CD4-positive, alpha-beta T cell (primary cell): ENCODE data around the gene PAN2. TPM values are rescaled to one million over a fixed set of nuclear protein-coding genes. Genes with fewer than 3 reads are reported as not detected.
A peak's percentile ranks its signal among the peaks of the same experiment; 100 is the strongest.

Source experiments
- ATAC-seq: fragments of 200-7000 bp; cut with Tn5 transposase; one replicate; pipeline ENCODE4 v1.10.0; 2022; ENCODE audit warnings: mild to moderate bottlenecking; ENCODE audit not compliant: poor library complexity
- CTCF ChIA-PET: fragments of 350-600 bp; sonication (Branson Sonifier 250); formaldehyde crosslinking; loops from one replicate; lab custom pipeline; 2021; ENCODE audit warnings: antibody characterized with exemption, inconsistent platforms; lab: Charles Lee
- POLR2A ChIA-PET: fragments of 350-600 bp; sonication (Branson Sonifier 250); formaldehyde crosslinking; loops from one replicate; lab custom pipeline; 2021; ENCODE audit warnings: antibody characterized with exemption, inconsistent platforms; lab: Charles Lee
- DNase-seq, 14 experiments: peaks; one replicate each; pipeline ENCODE4 v3.0.0-alpha.2; 2013 to 2020; ENCODE audit warnings: mixed read lengths in 2 of 14
- H3K27ac ChIP-seq, 2 donors: one replicate each; pipeline versions ENCODE4 v1.5.1 to v1.7.0; 2013; ENCODE audit warnings: low read length in 2 of 2, low read depth in 1 of 2, mild to moderate bottlenecking in 1 of 2
- H3K27me3 ChIP-seq, 2 experiments: 1 replicate in 1 of 2; 2 replicates in 1 of 2; pipeline versions ENCODE4 v1.6.1 to v1.7.0; 2013; ENCODE audit warnings: low read length in 2 of 2, control low read depth in 1 of 2, mild to moderate bottlenecking in 1 of 2, moderate library complexity in 1 of 2; ENCODE audit not compliant: insufficient read depth in 2 of 2, control insufficient read depth in 1 of 2
- H3K36me3 ChIP-seq: one replicate; pipeline ENCODE4 v1.6.1; 2013; ENCODE audit warnings: low read length, control low read depth; ENCODE audit not compliant: insufficient read depth
- H3K4me1 ChIP-seq: one replicate; pipeline ENCODE4 v1.6.1; 2013; ENCODE audit warnings: low read length, control low read depth; ENCODE audit not compliant: insufficient read depth
- H3K4me3 ChIP-seq: one replicate; pipeline ENCODE4 v1.5.1; 2013; ENCODE audit warnings: mild to moderate bottlenecking, low read length, moderate library complexity
- H3K9me3 ChIP-seq, 2 experiments: 1 replicate in 1 of 2; 2 replicates in 1 of 2; pipeline versions ENCODE4 v1.6.1 to v1.7.0; 2013; ENCODE audit warnings: low read length in 2 of 2, mild to moderate bottlenecking in 2 of 2, control low read depth in 1 of 2, moderate library complexity in 1 of 2; ENCODE audit not compliant: control insufficient read depth in 1 of 2, insufficient read depth in 1 of 2
- H3K27ac Mint-ChIP-seq: one replicate; pipeline ENCODE4 v1.8.0; 2020; ENCODE audit warnings: mixed read lengths
- H3K27me3 Mint-ChIP-seq: one replicate; pipeline ENCODE4 v1.8.0; 2021; ENCODE audit warnings: mixed read lengths
- H3K36me3 Mint-ChIP-seq: one replicate; pipeline ENCODE4 v1.8.0; 2021; ENCODE audit warnings: low read depth, mixed read lengths
- H3K4me1 Mint-ChIP-seq: one replicate; pipeline ENCODE4 v1.8.0; 2021; ENCODE audit warnings: low read depth, mixed read lengths
- H3K4me3 Mint-ChIP-seq: one replicate; pipeline ENCODE4 v1.8.0; 2020; ENCODE audit warnings: mild to moderate bottlenecking, mixed read lengths
- H3K9me3 Mint-ChIP-seq: one replicate; pipeline ENCODE4 v1.8.0; 2020; ENCODE audit warnings: mixed read lengths
- intact Hi-C, 2 experiments: fragments of 100-400 bp; cut with DNase I in 1 of 2; cut with micrococcal nuclease in 1 of 2; formaldehyde crosslinking; loops; one replicate each; pipeline versions ENCODE4 v1.15.1 to v1.9.0; 2023 to 2025; cut with DNase I, micrococcal nuclease
- total RNA-seq, 174 experiments: library from RNA in 2 of 174; stranded (reverse) in 2 of 174; gene quantifications; one replicate each; pipeline ENCODE4 v1.2.3 and lab custom pipeline; 2021 to 2026
- TF ChIP-seq, protein P1 (sequence below): fragments of 200-600 bp; IDR thresholded peaks from one replicate; pipeline ENCODE4 v1.8.0; 2022; ENCODE audit warnings: antibody characterized with exemption, mild to moderate bottlenecking

The PAN2 gene
- total RNA-seq, 2 experiments from 2014 or later, result 104 to 107 TPM

DNA sequence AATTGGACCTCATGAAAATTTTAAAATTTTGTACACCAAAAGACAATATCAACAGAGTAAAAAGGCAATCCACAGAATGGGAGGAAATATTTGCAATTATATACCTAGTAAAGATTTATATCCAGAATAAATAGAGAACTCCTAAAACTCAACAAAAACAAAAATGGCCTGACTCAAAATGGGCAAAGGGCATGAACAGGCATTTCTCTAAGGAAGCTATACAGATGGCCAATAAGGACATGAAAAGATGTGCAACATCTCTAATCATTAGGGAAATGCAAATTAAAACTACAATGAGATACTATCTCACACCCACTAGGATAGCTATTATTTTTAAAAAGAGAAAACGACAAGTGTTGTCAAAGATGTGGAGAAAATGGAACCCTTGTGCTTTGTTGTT is 39.7 kb upstream of the PAN2 start:
- POLR2A ChIA-PET, result no interaction called here
- CTCF ChIA-PET, result no interaction called here
- ATAC-seq, result no peak

DNA sequence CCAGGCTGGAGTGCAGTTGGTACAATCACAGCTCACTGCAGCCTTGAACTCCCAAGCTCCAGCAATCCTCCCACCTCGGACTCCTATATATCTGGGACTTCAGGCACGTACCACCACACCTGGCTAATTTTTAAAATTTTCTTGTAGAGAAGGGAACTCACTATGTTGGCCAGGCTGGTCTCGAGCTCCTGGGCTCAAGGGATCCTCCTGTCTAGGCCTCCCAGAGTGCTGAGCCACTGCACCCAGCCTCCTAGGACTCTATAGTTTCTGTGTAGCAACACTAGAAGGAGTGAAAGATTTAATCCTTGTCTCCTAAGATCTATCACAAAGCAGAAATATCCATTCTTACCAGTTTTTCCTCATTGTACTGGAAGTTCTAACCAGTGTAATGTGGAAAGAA is 33.1 kb upstream of the PAN2 start:
- TF ChIP-seq, protein P1, sequence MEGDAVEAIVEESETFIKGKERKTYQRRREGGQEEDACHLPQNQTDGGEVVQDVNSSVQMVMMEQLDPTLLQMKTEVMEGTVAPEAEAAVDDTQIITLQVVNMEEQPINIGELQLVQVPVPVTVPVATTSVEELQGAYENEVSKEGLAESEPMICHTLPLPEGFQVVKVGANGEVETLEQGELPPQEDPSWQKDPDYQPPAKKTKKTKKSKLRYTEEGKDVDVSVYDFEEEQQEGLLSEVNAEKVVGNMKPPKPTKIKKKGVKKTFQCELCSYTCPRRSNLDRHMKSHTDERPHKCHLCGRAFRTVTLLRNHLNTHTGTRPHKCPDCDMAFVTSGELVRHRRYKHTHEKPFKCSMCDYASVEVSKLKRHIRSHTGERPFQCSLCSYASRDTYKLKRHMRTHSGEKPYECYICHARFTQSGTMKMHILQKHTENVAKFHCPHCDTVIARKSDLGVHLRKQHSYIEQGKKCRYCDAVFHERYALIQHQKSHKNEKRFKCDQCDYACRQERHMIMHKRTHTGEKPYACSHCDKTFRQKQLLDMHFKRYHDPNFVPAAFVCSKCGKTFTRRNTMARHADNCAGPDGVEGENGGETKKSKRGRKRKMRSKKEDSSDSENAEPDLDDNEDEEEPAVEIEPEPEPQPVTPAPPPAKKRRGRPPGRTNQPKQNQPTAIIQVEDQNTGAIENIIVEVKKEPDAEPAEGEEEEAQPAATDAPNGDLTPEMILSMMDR, result no peak
- intact Hi-C loops, result no loop called here
- Mint-ChIP-seq H3K27me3 (no peaks in the 10 kb centered on the region), H3K4me1 (no peaks in the 10 kb centered on the region), H3K4me3 (no peak overlapping the region), H3K27ac (no peak overlapping the region), H3K36me3 (no peaks in the 10 kb centered on the region), H3K9me3 (no peaks in the 10 kb centered on the region)
- Histone ChIP-seq H3K36me3 (no peaks in the 10 kb centered on the region), H3K9me3 (no peaks in the 10 kb centered on the region), H3K27me3 (no peaks in the 10 kb centered on the region), H3K4me3 (no peak overlapping the region), H3K27ac (no peak overlapping the region), H3K4me1 (no peaks in the 10 kb centered on the region)
- ChIA-PET CTCF (no interaction called here), POLR2A (no interaction called here)
- DNase-seq, result no peak
- ATAC-seq, result no peak

More for the DNA sequence above, 39.7 kb upstream of the PAN2 start:
- Mint-ChIP-seq H3K27ac (no peak overlapping the region), H3K27me3 (no peaks in the 10 kb centered on the region), H3K9me3 (no peaks in the 10 kb centered on the region), H3K4me3 (no peak overlapping the region), H3K4me1 (no peaks in the 10 kb centered on the region), H3K36me3 (no peaks in the 10 kb centered on the region)
- peaks cover 0 to 5% of the 10 kb centered on the region in 2 experiments for H3K9me3 ChIP-seq
- H3K27ac ChIP-seq, result no peak overlapping the region
- intact Hi-C loops, result no loop called here
- no peak for DNase-seq
- TF ChIP-seq, protein P1, result no peak
- H3K4me3 ChIP-seq, result no peak overlapping the region
- no peaks in the 10 kb centered on the region for H3K4me1 ChIP-seq
- no peaks in the 10 kb centered on the region for H3K36me3 ChIP-seq
- no peaks in the 10 kb centered on the region for H3K27me3 ChIP-seq

DNA sequence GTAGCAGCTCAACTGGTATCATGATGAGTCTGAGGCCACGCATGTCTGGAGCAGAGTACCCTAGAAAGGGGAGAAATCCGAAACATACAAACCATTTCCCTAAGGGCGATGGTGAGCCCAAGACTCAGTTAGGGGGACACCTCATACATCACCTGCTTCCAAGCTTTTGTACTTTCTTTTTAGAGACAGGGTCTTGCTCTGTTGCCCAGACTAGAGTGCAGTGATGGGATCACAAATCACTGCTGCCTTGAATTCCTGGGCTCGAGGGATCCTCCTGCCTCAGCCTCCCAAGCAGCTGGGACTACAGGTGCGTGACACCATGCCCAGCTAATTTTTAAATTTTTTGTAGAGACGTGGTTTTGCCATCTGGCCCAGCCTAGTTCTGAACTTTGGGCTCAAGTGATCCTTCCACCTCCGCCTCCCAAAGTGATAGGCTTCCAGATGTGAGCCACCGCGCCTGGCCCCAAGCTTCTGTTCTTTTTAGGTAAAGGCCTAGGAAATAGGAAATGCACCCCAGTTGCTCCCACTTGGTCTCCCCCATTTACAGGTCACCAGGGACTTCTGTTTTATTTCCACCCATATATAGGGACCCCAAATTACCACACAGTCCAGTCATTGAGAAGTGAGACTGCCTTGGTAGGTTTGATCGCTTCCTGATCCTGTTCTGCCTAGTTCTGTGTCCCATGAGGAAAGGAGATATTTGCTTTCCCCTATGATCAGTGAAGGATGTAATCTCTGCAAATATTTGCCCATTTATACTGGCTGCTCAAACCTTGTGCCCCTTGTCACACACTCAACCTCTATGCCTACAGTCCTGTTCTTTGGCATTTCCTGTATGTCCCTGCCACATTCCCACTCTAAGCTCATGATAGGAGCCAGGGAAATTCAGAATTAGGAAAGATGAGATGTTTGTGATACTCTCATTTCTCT is 28.6 kb upstream of the PAN2 start, which contains the start of gene APOF:
Gene APOF, minus strand, starts transcription at position 728 of the 930 bp plus-strand sequence. Its CDS starts 112 bp downstream, at position 616.
- Histone ChIP-seq H3K27ac (no peak within 1 kb of the TSS), H3K4me1 (peaks cover 27% of the 10 kb centered on the region), H3K27me3 (no peaks in the 10 kb centered on the region), H3K36me3 (no peaks in the 10 kb centered on the region), H3K4me3 (no peak within 1 kb of the TSS), H3K9me3 (no peaks in the 10 kb centered on the region)
- POLR2A ChIA-PET, result no interaction called here
- Mint-ChIP-seq H3K27ac (peak within 1 kb of the TSS; percentile 93), H3K4me1 (peaks cover 33% of the 10 kb centered on the region), H3K36me3 (peaks cover 23% of the 10 kb centered on the region), H3K27me3 (no peaks in the 10 kb centered on the region), H3K9me3 (no peaks in the 10 kb centered on the region), H3K4me3 (peak within 1 kb of the TSS; percentile 99)
- DNase-seq (no peak), ATAC-seq (no peak)
- intact Hi-C loops, result loop anchor here (5.0 kb wide), 3 partner anchors 45 to 275 kb away; partner anchors contain the start of gene CNPY2 (in 1 of the 2)
- CTCF ChIA-PET, result no interaction called here
- TF ChIP-seq, protein P1, result no peak
